ENCODE results near the gene DGCR2.

- TF ChIP-seq CTCF (IDR thresholded peaks at IDR 0.05) (no peak), POLR2A (IDR thresholded peaks at IDR 0.05) (no peak)
Observed at GRCh38 chr22:18999416-18999815, 122.8 kb downstream of the DGCR2 start.

Measured in body of pancreas (tissue), 4 donors.